ENCODE results near the gene CCDC12.

DNA sequence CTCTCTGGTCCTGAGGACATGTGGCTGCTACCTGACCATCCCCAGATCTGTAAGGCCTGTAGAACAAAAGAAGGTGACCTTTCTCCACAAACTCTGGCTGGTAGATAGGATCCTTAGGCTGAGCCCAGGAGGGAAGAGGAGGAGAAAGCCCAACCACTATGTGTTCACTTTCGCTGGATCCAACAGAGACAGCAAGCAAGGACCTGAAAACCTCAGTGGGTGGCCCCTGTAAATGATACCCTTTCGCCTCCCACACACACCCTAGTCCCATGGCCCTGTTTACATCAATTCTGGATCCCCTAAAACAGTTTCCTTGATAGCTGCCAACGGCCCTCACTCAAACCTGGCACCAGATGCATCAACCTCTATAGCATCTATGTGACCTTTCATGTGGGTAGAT is 22.4 kb downstream of the CCDC12 start:
- TF ChIP-seq EZH2 (IDR thresholded peaks at IDR 0.05) = no peak
- no peak for TF ChIP-seq POLR2AphosphoS5 (IDR thresholded peaks at IDR 0.05; ENCODE audit: borderline replicate concordance, low read depth, low read length)

Measured in SK-N-MC (cell line).